GM20431 (cell line): Measurements from ENCODE around the gene DGKQ.
"Not testable (repeated sequence)": the region's sequence is repeated elsewhere in the genome, so short reads cannot be mapped to it uniquely, and the experiment has no call there.

Experiments
- in situ Hi-C: fragments of 300-500 bp; cut with MseI, MboI; formaldehyde crosslinking; loops from one replicate; pipeline ENCODE4 v1.15.0; 2020; ENCODE audit warnings: low sequenced_read_pairs; ENCODE audit not compliant: unreplicated experiment

Gene DGKQ

GRCh38 chr4:930827-931193 is 42.6 kb downstream of the DGKQ start:
- in situ Hi-C loops = no loop called here

- in situ Hi-C loops = no loop called here
Observed at GRCh38 chr4:930028-930551, 43.3 kb downstream of the DGKQ start.

GRCh38 chr4:929096-929765 is 44.1 kb downstream of the DGKQ start:
- in situ Hi-C loops = no loop called here

- in situ Hi-C loops = not testable (repeated sequence)
Observed at GRCh38 chr4:927566-927965, 45.8 kb downstream of the DGKQ start.

- in situ Hi-C loops = no loop called here
Observed at GRCh38 chr4:926538-926937, 46.8 kb downstream of the DGKQ start.

GRCh38 chr4:925771-926500 is 47.4 kb downstream of the DGKQ start:
- in situ Hi-C loops = no loop called here

- in situ Hi-C loops = no loop called here
Observed at GRCh38 chr4:925171-925570, 48.2 kb downstream of the DGKQ start.

GRCh38 chr4:924107-925096 is 49.0 kb downstream of the DGKQ start:
- in situ Hi-C loops = no loop called here

GRCh38 chr4:921830-922331 is 51.5 kb downstream of the DGKQ start:
- in situ Hi-C loops = no loop called here

- in situ Hi-C loops = not testable (repeated sequence)
Observed at GRCh38 chr4:919004-919680, 54.2 kb downstream of the DGKQ start.

GRCh38 chr4:918591-918990 is 54.8 kb downstream of the DGKQ start:
- in situ Hi-C loops = not testable (repeated sequence)

- in situ Hi-C loops = no loop called here
Observed at GRCh38 chr4:917992-918391, 55.4 kb downstream of the DGKQ start.

- in situ Hi-C loops = no loop called here
Observed at GRCh38 chr4:917466-917865, 55.9 kb downstream of the DGKQ start.

- in situ Hi-C loops = no loop called here
Observed at GRCh38 chr4:915595-915994, 57.8 kb downstream of the DGKQ start.

GRCh38 chr4:915041-915474 is 58.3 kb downstream of the DGKQ start:
- in situ Hi-C loops = no loop called here

- in situ Hi-C loops = no loop called here
Observed at GRCh38 chr4:914531-914930, 58.8 kb downstream of the DGKQ start.

GRCh38 chr4:913280-913618 is 60.1 kb downstream of the DGKQ start:
- in situ Hi-C loops = no loop called here

GRCh38 chr4:912548-913279 is 60.7 kb downstream of the DGKQ start:
- in situ Hi-C loops = no loop called here

GRCh38 chr4:911871-912490 is 61.4 kb downstream of the DGKQ start:
- in situ Hi-C loops = no loop called here
